ENCODE measurements around the gene TMSB4Y.

TMSB4Y gene
- long read RNA-seq = 0 reads

GRCh38 chrY:13703568-13703968, at the start of gene TMSB4Y:
TMSB4Y (plus strand) TSS chrY:13703899.
- no peak for DNase-seq (ENCODE audit: low read depth in 1 of 2, low spot score in 1 of 2)
- no peak within 1 kb of the TSS for H3K27ac ChIP-seq (replicated peaks)
- no peaks in the 10 kb centered on the region for H3K27me3 ChIP-seq (ENCODE audit: insufficient read depth, poor library complexity, severe bottlenecking)
- no peak for TF ChIP-seq CTCF (IDR thresholded peaks at IDR 0.05; ENCODE audit: insufficient read depth, low read length)
- H3K4me3 ChIP-seq (replicated peaks; ENCODE audit: insufficient read depth, low read length) = no peak within 1 kb of the TSS

DNA sequence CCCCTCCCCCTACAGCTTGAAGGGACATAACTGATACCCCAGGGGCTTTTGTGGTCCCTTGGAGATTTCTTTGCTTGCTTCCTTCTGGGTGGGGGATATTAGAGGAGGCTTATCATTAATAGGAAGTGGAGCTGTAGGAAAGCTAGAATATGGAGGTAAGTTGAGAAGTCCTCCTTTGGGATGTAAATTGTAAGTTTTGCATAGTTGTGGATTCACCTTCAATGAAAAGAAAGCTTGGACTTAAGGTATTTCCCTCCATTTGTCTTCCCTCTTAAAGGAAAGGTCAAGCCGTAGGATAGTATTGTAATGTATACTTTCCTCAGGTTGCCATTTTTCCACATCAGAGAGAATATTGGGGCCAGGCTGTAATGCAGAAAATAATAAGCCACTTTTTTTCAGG, 39.5 kb upstream of the TMSB4Y start:
- no peak for DNase-seq (ENCODE audit: low read depth in 1 of 2, low spot score in 1 of 2)
- H3K27ac ChIP-seq (replicated peaks) = no peak overlapping the region
- no peak overlapping the region for H3K4me3 ChIP-seq (replicated peaks; ENCODE audit: insufficient read depth, low read length)
- TF ChIP-seq POLR2AphosphoS5 (IDR thresholded peaks at IDR 0.05; ENCODE audit: low read depth) = no peak
- TF ChIP-seq SPI1 (IDR thresholded peaks at IDR 0.05; ENCODE audit: borderline replicate concordance, low read depth) = no peak
- TF ChIP-seq, protein P1, sequence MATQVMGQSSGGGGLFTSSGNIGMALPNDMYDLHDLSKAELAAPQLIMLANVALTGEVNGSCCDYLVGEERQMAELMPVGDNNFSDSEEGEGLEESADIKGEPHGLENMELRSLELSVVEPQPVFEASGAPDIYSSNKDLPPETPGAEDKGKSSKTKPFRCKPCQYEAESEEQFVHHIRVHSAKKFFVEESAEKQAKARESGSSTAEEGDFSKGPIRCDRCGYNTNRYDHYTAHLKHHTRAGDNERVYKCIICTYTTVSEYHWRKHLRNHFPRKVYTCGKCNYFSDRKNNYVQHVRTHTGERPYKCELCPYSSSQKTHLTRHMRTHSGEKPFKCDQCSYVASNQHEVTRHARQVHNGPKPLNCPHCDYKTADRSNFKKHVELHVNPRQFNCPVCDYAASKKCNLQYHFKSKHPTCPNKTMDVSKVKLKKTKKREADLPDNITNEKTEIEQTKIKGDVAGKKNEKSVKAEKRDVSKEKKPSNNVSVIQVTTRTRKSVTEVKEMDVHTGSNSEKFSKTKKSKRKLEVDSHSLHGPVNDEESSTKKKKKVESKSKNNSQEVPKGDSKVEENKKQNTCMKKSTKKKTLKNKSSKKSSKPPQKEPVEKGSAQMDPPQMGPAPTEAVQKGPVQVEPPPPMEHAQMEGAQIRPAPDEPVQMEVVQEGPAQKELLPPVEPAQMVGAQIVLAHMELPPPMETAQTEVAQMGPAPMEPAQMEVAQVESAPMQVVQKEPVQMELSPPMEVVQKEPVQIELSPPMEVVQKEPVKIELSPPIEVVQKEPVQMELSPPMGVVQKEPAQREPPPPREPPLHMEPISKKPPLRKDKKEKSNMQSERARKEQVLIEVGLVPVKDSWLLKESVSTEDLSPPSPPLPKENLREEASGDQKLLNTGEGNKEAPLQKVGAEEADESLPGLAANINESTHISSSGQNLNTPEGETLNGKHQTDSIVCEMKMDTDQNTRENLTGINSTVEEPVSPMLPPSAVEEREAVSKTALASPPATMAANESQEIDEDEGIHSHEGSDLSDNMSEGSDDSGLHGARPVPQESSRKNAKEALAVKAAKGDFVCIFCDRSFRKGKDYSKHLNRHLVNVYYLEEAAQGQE (IDR thresholded peaks at IDR 0.05; ENCODE audit: insufficient replicate concordance, low read depth) = no peak
- no peak for TF ChIP-seq GABPA (IDR thresholded peaks at IDR 0.05; ENCODE audit: low read depth)
- no peak for TF ChIP-seq CTCF (IDR thresholded peaks at IDR 0.05; ENCODE audit: insufficient read depth, low read length)
- no peaks in the 10 kb centered on the region for H3K27me3 ChIP-seq (ENCODE audit: insufficient read depth, poor library complexity, severe bottlenecking)

- H3K4me3 ChIP-seq (replicated peaks; ENCODE audit: insufficient read depth, low read length) = no peak overlapping the region
- no peaks in the 10 kb centered on the region for H3K27me3 ChIP-seq (ENCODE audit: insufficient read depth, poor library complexity, severe bottlenecking)
- no peak for DNase-seq (ENCODE audit: low read depth in 1 of 2, low spot score in 1 of 2)
- no peak overlapping the region for H3K27ac ChIP-seq (replicated peaks)
- TF ChIP-seq, protein P1 (IDR thresholded peaks at IDR 0.05; ENCODE audit: insufficient replicate concordance, low read depth) = no peak
- TF ChIP-seq CTCF (IDR thresholded peaks at IDR 0.05; ENCODE audit: insufficient read depth, low read length) (no peak), POLR2AphosphoS5 (IDR thresholded peaks at IDR 0.05; ENCODE audit: low read depth) (no peak)
These were observed 32.6 kb upstream of the TMSB4Y start for GRCh38 chrY:13671122-13671521.

GRCh38 chrY:13702276-13702675, 1.4 kb upstream of the TMSB4Y start:
- TF ChIP-seq POLR2AphosphoS5 (IDR thresholded peaks at IDR 0.05; ENCODE audit: low read depth) = no peak
- no peak for TF ChIP-seq CTCF (IDR thresholded peaks at IDR 0.05; ENCODE audit: insufficient read depth, low read length)
- TF ChIP-seq, protein P1 (IDR thresholded peaks at IDR 0.05; ENCODE audit: insufficient replicate concordance, low read depth) = no peak
- TF ChIP-seq SPI1 (IDR thresholded peaks at IDR 0.05; ENCODE audit: borderline replicate concordance, low read depth) = no peak
- TF ChIP-seq GABPA (IDR thresholded peaks at IDR 0.05; ENCODE audit: low read depth) = no peak
- Histone ChIP-seq H3K4me3 (replicated peaks; ENCODE audit: insufficient read depth, low read length) (no peak overlapping the region), H3K27ac (replicated peaks) (no peak overlapping the region), H3K27me3 (ENCODE audit: insufficient read depth, poor library complexity, severe bottlenecking) (no peaks in the 10 kb centered on the region)
- DNase-seq (ENCODE audit: low read depth in 1 of 2, low spot score in 1 of 2) = no peak
